ENCODE results near the gene GNAO1. TPM values are rescaled to one million over a fixed set of nuclear protein-coding genes. Genes with fewer than 3 reads are reported as not detected.

The GNAO1 gene
- total and polyA plus RNA-seq, 2 of the 13 experiments (the other 11 are each of a cell fraction or from before 2014, with no cell fraction given): not detected

DNA sequence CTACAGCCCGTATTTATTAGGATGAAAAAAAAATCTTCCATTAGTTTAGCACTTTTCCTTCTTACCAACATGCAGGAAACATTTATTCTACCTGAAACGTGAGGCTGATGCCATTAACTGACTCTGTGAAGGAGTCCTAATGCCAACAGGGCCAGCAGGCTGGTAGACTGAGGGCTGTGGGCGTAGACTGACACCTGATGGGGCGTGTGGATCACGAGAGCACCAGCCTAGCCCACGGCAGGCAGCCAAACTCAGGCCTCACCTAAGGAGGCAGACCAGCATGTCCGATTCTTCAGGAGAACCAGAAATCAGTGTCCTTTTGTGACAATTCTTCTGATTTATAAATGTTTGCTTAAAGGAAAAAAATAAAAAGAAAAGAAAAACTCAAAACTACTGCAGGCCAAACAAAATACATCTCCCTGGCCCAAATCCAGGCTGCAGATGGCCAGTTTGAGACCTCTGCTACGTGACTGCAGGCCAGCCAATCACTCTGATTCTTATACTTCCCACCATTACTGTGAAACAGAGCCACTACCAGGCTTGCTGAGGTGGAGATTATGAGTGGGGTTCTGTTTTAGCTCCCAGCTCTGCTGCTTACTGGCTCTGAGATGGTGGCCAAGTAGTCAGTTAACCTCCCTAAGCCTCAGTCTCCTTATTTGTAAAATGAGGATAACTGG lies 66.5 kb downstream of the GNAO1 start:
- FAIRE-seq (no peak), DNase-seq (ENCODE audit: low spot score) (no peak), ATAC-seq (no peak)
- Histone ChIP-seq H3K4me1 (ENCODE audit: insufficient read depth, low read length) (peaks cover 23% of the 10 kb centered on the region), H3K27me3 (ENCODE audit: control insufficient read depth in 1 of 2, insufficient read depth in 2 of 2, low read length in 2 of 2) (peaks cover 4 to 32% of the 10 kb centered on the region in 2 experiments), H3K36me3 (replicated peaks in 1 of 2; ENCODE audit: control insufficient read depth in 1 of 2, insufficient read depth in 2 of 2, low read length in 2 of 2) (no peaks in the 10 kb centered on the region), H2AFZ (ENCODE audit: low read length) (no peak overlapping the region), H3K4me3 (replicated peaks in 1 of 3; ENCODE audit: insufficient read depth in 1 of 3, low read depth in 2 of 3, low read length in 3 of 3) (no peak overlapping the region), H3K27ac (ENCODE audit: extremely low read length, insufficient read depth, low read length) (no peak overlapping the region), H4K20me1 (ENCODE audit: insufficient read depth, low read length) (no peaks in the 10 kb centered on the region), H3K9ac (ENCODE audit: insufficient read depth, low read depth, low read length) (no peak overlapping the region), H3K79me2 (ENCODE audit: insufficient read depth, low read length) (no peaks in the 10 kb centered on the region), H3K9me3 (ENCODE audit: low read length) (no peaks in the 10 kb centered on the region), H3K4me2 (ENCODE audit: low read depth, low read length) (no peak overlapping the region)
- intact Hi-C loops (cut with micrococcal nuclease; ENCODE audit: unreplicated experiment) (no loop called here), in situ Hi-C loops (cut with HindIII; ENCODE audit: extremely low pct_ligation_motif_present, low pct_unique_long_range_greater_than_20kb) (no loop called here)
- WGBS (ENCODE audit: low lambda C conversion rate): 7% methylated on average over 8 of the region's 8 CpGs
- no TSS peak for BruUV-seq (replicated peaks)
- TF ChIP-seq ZNF263 (CRISPR knock-in tag; IDR thresholded peaks at IDR 0.05) (no peak), ZFP36 (IDR thresholded peaks at IDR 0.05; ENCODE audit: borderline replicate concordance, low read depth, low read length, partially characterized antibody) (no peak), ZFP82 (CRISPR knock-in tag; IDR thresholded peaks at IDR 0.05; ENCODE audit: borderline replicate concordance) (no peak), ZNF501 (CRISPR knock-in tag; IDR thresholded peaks at IDR 0.05) (no peak), ZNF382 (CRISPR knock-in tag; IDR thresholded peaks at IDR 0.05; ENCODE audit: borderline replicate concordance) (no peak)
- TF ChIP-seq, protein P1, sequence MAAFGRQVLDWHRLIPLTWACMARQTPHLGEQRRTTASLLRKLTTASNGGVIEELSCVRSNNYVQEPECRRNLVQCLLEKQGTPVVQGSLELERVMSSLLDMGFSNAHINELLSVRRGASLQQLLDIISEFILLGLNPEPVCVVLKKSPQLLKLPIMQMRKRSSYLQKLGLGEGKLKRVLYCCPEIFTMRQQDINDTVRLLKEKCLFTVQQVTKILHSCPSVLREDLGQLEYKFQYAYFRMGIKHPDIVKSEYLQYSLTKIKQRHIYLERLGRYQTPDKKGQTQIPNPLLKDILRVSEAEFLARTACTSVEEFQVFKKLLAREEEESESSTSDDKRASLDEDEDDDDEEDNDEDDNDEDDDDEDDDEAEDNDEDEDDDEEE (CRISPR knock-in tag; IDR thresholded peaks at IDR 0.05): no peak
- TF ChIP-seq, protein P2, sequence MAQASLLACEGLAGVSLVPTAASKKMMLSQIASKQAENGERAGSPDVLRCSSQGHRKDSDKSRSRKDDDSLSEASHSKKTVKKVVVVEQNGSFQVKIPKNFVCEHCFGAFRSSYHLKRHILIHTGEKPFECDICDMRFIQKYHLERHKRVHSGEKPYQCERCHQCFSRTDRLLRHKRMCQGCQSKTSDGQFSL (CRISPR knock-in tag; IDR thresholded peaks at IDR 0.05): no peak
- TF ChIP-seq, protein P3, sequence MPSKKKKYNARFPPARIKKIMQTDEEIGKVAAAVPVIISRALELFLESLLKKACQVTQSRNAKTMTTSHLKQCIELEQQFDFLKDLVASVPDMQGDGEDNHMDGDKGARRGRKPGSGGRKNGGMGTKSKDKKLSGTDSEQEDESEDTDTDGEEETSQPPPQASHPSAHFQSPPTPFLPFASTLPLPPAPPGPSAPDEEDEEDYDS (CRISPR knock-in tag; IDR thresholded peaks at IDR 0.05): no peak
- TF ChIP-seq, protein P4, sequence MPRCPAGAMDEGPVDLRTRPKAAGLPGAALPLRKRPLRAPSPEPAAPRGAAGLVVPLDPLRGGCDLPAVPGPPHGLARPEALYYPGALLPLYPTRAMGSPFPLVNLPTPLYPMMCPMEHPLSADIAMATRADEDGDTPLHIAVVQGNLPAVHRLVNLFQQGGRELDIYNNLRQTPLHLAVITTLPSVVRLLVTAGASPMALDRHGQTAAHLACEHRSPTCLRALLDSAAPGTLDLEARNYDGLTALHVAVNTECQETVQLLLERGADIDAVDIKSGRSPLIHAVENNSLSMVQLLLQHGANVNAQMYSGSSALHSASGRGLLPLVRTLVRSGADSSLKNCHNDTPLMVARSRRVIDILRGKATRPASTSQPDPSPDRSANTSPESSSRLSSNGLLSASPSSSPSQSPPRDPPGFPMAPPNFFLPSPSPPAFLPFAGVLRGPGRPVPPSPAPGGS (CRISPR knock-in tag; IDR thresholded peaks at IDR 0.05): no peak
- TF ChIP-seq, protein P5, sequence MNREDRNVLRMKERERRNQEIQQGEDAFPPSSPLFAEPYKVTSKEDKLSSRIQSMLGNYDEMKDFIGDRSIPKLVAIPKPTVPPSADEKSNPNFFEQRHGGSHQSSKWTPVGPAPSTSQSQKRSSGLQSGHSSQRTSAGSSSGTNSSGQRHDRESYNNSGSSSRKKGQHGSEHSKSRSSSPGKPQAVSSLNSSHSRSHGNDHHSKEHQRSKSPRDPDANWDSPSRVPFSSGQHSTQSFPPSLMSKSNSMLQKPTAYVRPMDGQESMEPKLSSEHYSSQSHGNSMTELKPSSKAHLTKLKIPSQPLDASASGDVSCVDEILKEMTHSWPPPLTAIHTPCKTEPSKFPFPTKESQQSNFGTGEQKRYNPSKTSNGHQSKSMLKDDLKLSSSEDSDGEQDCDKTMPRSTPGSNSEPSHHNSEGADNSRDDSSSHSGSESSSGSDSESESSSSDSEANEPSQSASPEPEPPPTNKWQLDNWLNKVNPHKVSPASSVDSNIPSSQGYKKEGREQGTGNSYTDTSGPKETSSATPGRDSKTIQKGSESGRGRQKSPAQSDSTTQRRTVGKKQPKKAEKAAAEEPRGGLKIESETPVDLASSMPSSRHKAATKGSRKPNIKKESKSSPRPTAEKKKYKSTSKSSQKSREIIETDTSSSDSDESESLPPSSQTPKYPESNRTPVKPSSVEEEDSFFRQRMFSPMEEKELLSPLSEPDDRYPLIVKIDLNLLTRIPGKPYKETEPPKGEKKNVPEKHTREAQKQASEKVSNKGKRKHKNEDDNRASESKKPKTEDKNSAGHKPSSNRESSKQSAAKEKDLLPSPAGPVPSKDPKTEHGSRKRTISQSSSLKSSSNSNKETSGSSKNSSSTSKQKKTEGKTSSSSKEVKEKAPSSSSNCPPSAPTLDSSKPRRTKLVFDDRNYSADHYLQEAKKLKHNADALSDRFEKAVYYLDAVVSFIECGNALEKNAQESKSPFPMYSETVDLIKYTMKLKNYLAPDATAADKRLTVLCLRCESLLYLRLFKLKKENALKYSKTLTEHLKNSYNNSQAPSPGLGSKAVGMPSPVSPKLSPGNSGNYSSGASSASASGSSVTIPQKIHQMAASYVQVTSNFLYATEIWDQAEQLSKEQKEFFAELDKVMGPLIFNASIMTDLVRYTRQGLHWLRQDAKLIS (CRISPR knock-in tag; IDR thresholded peaks at IDR 0.05): no peak
- ChIA-PET POLR2A (no interaction called here), CTCF (ENCODE audit: low intra/inter-chr PET ratio, low total read pairs) (no interaction called here)

Data from HepG2 (cell line).